Glutamatergic neuron (in vitro differentiated cells): ENCODE results near the gene TNRC18. TPM values are rescaled to one million over a fixed set of nuclear protein-coding genes. Genes with fewer than 3 reads are reported as not detected.
A peak's percentile ranks its signal among the peaks of the same experiment; 100 is the strongest.

Experiments
- DNase-seq: peaks from one replicate; pipeline ENCODE4 v3.0.0; 2022
- H3K27ac Mint-ChIP-seq: one replicate; pipeline ENCODE4 v1.8.0; 2020; ENCODE audit warnings: mild to moderate bottlenecking, mixed read lengths, inconsistent platforms; ENCODE audit not compliant: unreplicated experiment
- H3K27me3 Mint-ChIP-seq: one replicate; pipeline ENCODE4 v1.8.0; 2020; ENCODE audit warnings: mild to moderate bottlenecking, moderate library complexity, mixed read lengths, inconsistent platforms; ENCODE audit not compliant: unreplicated experiment
- H3K36me3 Mint-ChIP-seq: one replicate; pipeline ENCODE4 v1.8.0; 2020; ENCODE audit warnings: mild to moderate bottlenecking, mixed read lengths, inconsistent platforms; ENCODE audit not compliant: unreplicated experiment
- H3K4me1 Mint-ChIP-seq: one replicate; pipeline ENCODE4 v1.8.0; 2020; ENCODE audit warnings: mild to moderate bottlenecking, low read depth, mixed read lengths, inconsistent platforms; ENCODE audit not compliant: unreplicated experiment
- H3K4me3 Mint-ChIP-seq: one replicate; pipeline ENCODE4 v1.8.0; 2020; ENCODE audit warnings: mild to moderate bottlenecking, mixed read lengths, inconsistent platforms; ENCODE audit not compliant: unreplicated experiment
- H3K9me3 Mint-ChIP-seq: one replicate; pipeline ENCODE4 v1.8.0; 2020; ENCODE audit warnings: mild to moderate bottlenecking, moderate library complexity, mixed read lengths, inconsistent platforms; ENCODE audit not compliant: unreplicated experiment
- total RNA-seq: library from RNA; stranded (reverse); fragmentation: NEBNext Ultra II Directional; extraction: Animal tissue kit (Norgen Biotek cat#: 25700); gene quantifications from one replicate; pipeline ENCODE4 v1.2.1, GENCODE V29; 2021; ENCODE audit not compliant: unreplicated experiment
- TF ChIP-seq, protein P1 (sequence below): fragments of 200-600 bp; sonication (generic); IDR thresholded peaks from one replicate; pipeline ENCODE4 v1.5.0; 2021; ENCODE audit not compliant: partially characterized antibody, unreplicated experiment

The TNRC18 gene
- total RNA-seq, 1 donor from 2014 or later: 54.6 TPM

DNA sequence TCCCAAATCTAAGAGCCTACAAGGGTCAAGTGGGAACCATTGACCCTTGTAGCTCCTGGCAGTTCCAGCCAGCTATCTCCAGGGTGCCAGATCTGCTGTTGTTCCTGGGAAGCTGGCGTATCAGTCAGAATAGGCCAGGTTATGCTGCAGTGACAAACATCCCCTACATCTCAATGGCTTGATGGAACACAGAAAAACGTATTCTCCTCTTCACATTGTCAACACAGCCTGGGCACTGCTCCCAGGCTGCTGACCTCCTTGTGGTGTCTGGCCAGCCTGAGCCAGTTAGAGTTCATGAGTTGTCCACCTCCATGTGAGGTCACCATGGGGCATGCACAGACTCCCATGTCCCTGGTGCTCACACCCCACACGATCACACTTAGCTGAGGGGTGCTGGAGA lies 9.5 kb upstream of the TNRC18 start:
- Mint-ChIP-seq H3K27me3 (peaks cover 22% of the 10 kb centered on the region), H3K4me1 (peaks cover 11% of the 10 kb centered on the region), H3K36me3 (peaks cover 14% of the 10 kb centered on the region), H3K9me3 (peaks cover 12% of the 10 kb centered on the region), H3K4me3 (no peak overlapping the region), H3K27ac (no peak overlapping the region)
- DNase-seq: no peak
- TF ChIP-seq, protein P1, sequence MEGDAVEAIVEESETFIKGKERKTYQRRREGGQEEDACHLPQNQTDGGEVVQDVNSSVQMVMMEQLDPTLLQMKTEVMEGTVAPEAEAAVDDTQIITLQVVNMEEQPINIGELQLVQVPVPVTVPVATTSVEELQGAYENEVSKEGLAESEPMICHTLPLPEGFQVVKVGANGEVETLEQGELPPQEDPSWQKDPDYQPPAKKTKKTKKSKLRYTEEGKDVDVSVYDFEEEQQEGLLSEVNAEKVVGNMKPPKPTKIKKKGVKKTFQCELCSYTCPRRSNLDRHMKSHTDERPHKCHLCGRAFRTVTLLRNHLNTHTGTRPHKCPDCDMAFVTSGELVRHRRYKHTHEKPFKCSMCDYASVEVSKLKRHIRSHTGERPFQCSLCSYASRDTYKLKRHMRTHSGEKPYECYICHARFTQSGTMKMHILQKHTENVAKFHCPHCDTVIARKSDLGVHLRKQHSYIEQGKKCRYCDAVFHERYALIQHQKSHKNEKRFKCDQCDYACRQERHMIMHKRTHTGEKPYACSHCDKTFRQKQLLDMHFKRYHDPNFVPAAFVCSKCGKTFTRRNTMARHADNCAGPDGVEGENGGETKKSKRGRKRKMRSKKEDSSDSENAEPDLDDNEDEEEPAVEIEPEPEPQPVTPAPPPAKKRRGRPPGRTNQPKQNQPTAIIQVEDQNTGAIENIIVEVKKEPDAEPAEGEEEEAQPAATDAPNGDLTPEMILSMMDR: no peak

DNA sequence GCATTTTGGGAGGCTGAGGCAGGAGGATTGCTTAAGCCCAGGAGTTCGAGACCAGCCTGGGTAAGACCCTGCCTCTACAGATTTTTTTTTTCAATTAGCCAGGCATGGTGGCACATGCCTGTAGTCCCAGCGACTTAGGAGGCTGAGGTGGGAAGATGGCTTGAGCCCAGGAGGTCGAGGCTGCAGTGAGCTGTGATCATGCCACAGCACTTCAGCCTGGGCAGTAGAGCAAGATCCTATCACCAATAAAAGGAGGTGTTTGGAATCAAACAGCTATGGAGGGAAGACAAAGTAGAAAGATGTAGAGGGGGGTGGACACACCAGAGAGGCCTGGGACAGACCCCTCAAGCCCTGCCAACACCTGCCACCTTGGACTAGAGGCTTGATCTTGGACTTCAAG lies 9.1 kb upstream of the TNRC18 start:
- Mint-ChIP-seq H3K27me3 (peaks cover 22% of the 10 kb centered on the region), H3K9me3 (peaks cover 12% of the 10 kb centered on the region), H3K27ac (no peak overlapping the region), H3K36me3 (peaks cover 14% of the 10 kb centered on the region), H3K4me3 (no peak overlapping the region), H3K4me1 (peaks cover 11% of the 10 kb centered on the region)
- TF ChIP-seq, protein P1: no peak
- no peak for DNase-seq

DNA sequence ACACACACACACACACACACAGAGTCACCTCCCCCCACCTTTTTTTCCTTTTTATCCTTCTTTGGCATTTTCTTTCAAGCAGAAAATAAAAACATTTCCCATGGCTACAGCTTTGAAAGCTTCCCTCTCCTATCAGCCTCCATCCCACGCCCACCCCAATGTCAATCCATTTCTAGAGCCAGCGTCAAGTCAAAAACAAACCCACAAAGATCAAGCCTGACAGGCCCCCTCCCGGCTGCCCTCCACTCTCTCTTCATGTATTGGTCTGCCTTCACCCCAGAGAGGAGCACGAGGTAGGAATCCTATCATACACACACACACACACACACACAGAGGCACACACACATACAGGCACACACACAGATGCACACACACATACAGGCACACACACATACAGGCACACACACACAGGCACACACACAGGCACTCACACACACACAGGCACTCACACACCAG lies 8.0 kb upstream of the TNRC18 start:
- Mint-ChIP-seq H3K27me3 (peaks cover 26% of the 10 kb centered on the region), H3K27ac (peak overlapping the region; percentile 62), H3K36me3 (peaks cover 9% of the 10 kb centered on the region), H3K4me3 (peak overlapping the region; percentile 82), H3K4me1 (peaks cover 11% of the 10 kb centered on the region), H3K9me3 (peaks cover 13% of the 10 kb centered on the region)
- no peak for DNase-seq
- TF ChIP-seq, protein P1: no peak

DNA sequence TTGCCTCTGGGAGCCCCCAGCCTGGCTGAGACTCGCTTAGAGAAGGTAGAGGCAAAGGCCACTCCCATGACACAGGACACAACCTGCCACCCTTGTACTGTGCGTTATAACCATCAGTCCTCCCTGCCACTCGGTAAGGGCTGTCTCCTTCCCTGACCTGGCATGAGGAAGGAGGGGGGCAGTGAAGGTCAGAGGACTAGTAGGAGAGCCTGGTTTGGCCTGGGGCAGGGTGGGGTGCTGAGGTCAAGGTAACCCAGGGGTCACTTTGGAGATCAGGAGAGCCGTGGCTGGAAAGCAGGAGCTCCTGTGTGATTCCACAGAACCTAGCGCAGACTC lies 6.9 kb upstream of the TNRC18 start:
- Mint-ChIP-seq H3K4me3 (peak overlapping the region; percentile 96), H3K36me3 (peaks cover 9% of the 10 kb centered on the region), H3K9me3 (peaks cover 19% of the 10 kb centered on the region), H3K27me3 (peaks cover 28% of the 10 kb centered on the region), H3K27ac (no peak overlapping the region), H3K4me1 (peaks cover 11% of the 10 kb centered on the region)
- no peak for DNase-seq
- TF ChIP-seq, protein P1: no peak

- TF ChIP-seq, protein P1: no peak
- H3K27ac Mint-ChIP-seq: peak overlapping the region; percentile 93
- peaks cover 26% of the 10 kb centered on the region for H3K27me3 Mint-ChIP-seq
- DNase-seq: no peak
- H3K4me1 Mint-ChIP-seq: peaks cover 11% of the 10 kb centered on the region
- H3K9me3 Mint-ChIP-seq: peaks cover 23% of the 10 kb centered on the region
- H3K4me3 Mint-ChIP-seq: peak overlapping the region; percentile 96
- H3K36me3 Mint-ChIP-seq: peaks cover 9% of the 10 kb centered on the region
Observed at GRCh38 chr7:5429857-5430611, 6.4 kb upstream of the TNRC18 start.
